ENCODE measurements around the gene TBL2.
"Not testable (repeated sequence)": the region's sequence is repeated elsewhere in the genome, so short reads cannot be mapped to it uniquely, and the experiment has no call there.

TBL2 gene

GRCh38 chr7:73582664-73583202 is 4.4 kb upstream of the TBL2 start:
- no peak for DNase-seq (ENCODE audit: low read depth in 1 of 2, low spot score in 1 of 2)
- Histone ChIP-seq H3K27ac (replicated peaks) (peak overlapping the region; percentile 25; the same call in 1 of the 2 replicates), H3K27me3 (ENCODE audit: insufficient read depth, poor library complexity, severe bottlenecking) (no peaks in the 10 kb centered on the region), H3K4me3 (replicated peaks; ENCODE audit: insufficient read depth, low read length) (no peak overlapping the region)
- TF ChIP-seq SPI1 (IDR thresholded peaks at IDR 0.05; ENCODE audit: borderline replicate concordance, low read depth) = no peak
- no peak for TF ChIP-seq REST (IDR thresholded peaks at IDR 0.05; ENCODE audit: insufficient replicate concordance, low read depth)
- TF ChIP-seq POLR2AphosphoS5 (IDR thresholded peaks at IDR 0.05; ENCODE audit: low read depth) = no peak
- TF ChIP-seq CTCF (IDR thresholded peaks at IDR 0.05; ENCODE audit: insufficient read depth, low read length) = no peak
- no peak for TF ChIP-seq GABPA (IDR thresholded peaks at IDR 0.05; ENCODE audit: low read depth)

GRCh38 chr7:73581006-73581405 is 2.6 kb upstream of the TBL2 start:
- not testable (repeated sequence) for H3K27ac ChIP-seq (replicated peaks); DNase-seq (ENCODE audit: low read depth in 1 of 2, low spot score in 1 of 2); H3K27me3 ChIP-seq (ENCODE audit: insufficient read depth, poor library complexity, severe bottlenecking); H3K4me3 ChIP-seq (replicated peaks; ENCODE audit: insufficient read depth, low read length)

- Histone ChIP-seq H3K4me3 (replicated peaks; ENCODE audit: insufficient read depth, low read length) (peak overlapping the region; percentile 91), H3K27me3 (ENCODE audit: insufficient read depth, poor library complexity, severe bottlenecking) (no peaks in the 10 kb centered on the region), H3K27ac (replicated peaks) (peak overlapping the region; percentile 89)
- peak in 1 of 2 experiments; percentile 20 for DNase-seq (ENCODE audit: low read depth in 1 of 2, low spot score in 1 of 2)
- TF ChIP-seq SPI1 (IDR thresholded peaks at IDR 0.05; ENCODE audit: borderline replicate concordance, low read depth) (no peak), REST (IDR thresholded peaks at IDR 0.05; ENCODE audit: insufficient replicate concordance, low read depth) (no peak), POLR2AphosphoS5 (IDR thresholded peaks at IDR 0.05; ENCODE audit: low read depth) (no peak; the same call in 1 of the 2 replicates), GABPA (IDR thresholded peaks at IDR 0.05; ENCODE audit: low read depth) (no peak; the same call in 1 of the 2 replicates), CTCF (IDR thresholded peaks at IDR 0.05; ENCODE audit: insufficient read depth, low read length) (no peak)
These were observed 595 bp downstream of the TBL2 start for GRCh38 chr7:73577627-73578341.

GRCh38 chr7:73573791-73574190 is 4.6 kb downstream of the TBL2 start:
- no peaks in the 10 kb centered on the region for H3K27me3 ChIP-seq (ENCODE audit: insufficient read depth, poor library complexity, severe bottlenecking)
- TF ChIP-seq SPI1 (IDR thresholded peaks at IDR 0.05; ENCODE audit: borderline replicate concordance, low read depth) (no peak), POLR2AphosphoS5 (IDR thresholded peaks at IDR 0.05; ENCODE audit: low read depth) (no peak), GABPA (IDR thresholded peaks at IDR 0.05; ENCODE audit: low read depth) (no peak), REST (IDR thresholded peaks at IDR 0.05; ENCODE audit: insufficient replicate concordance, low read depth) (no peak), CTCF (IDR thresholded peaks at IDR 0.05; ENCODE audit: insufficient read depth, low read length) (no peak)
- DNase-seq (ENCODE audit: low read depth in 1 of 2, low spot score in 1 of 2) = no peak
- no peak overlapping the region for H3K27ac ChIP-seq (replicated peaks)
- no peak overlapping the region for H3K4me3 ChIP-seq (replicated peaks; ENCODE audit: insufficient read depth, low read length)
